HepG2 (cell line): ENCODE measurements around the gene PCIF1. TPM values are rescaled to one million over a fixed set of nuclear protein-coding genes. Genes with fewer than 3 reads are reported as not detected.

Source experiments
- FOXO4 ChIP-seq: sonication (generic); formaldehyde crosslinking; conservative IDR thresholded peaks from 2 replicates; pipeline ENCODE4 v1.8.1; 2023; ENCODE audit warnings: missing genetic modification reagents
- GMEB1 ChIP-seq: sonication (generic); formaldehyde crosslinking; IDR thresholded peaks from 2 replicates; pipeline ENCODE4 v1.5.1; 2020; ENCODE audit warnings: missing genetic modification reagents, mild to moderate bottlenecking, borderline replicate concordance
- HNRNPK ChIP-seq: fragments of 200-400 bp; formaldehyde crosslinking; IDR thresholded peaks from 2 replicates; pipeline ENCODE4 v1.6.1; 2018; ENCODE audit warnings: low read length, low read depth, moderate library complexity, mild to moderate bottlenecking; ENCODE audit not compliant: poor library complexity, severe bottlenecking
- MEIS1 ChIP-seq: sonication (generic); formaldehyde crosslinking; IDR thresholded peaks from 2 replicates; pipeline ENCODE4 v1.9.0; 2021; ENCODE audit warnings: mild to moderate bottlenecking, missing genetic modification reagents, moderate library complexity, borderline replicate concordance
- POLR2G ChIP-seq: fragments of 200-400 bp; formaldehyde crosslinking; IDR thresholded peaks from 2 replicates; pipeline ENCODE4 v1.6.1; 2018; ENCODE audit warnings: mild to moderate bottlenecking, low read depth, low read length, moderate library complexity
- XBP1 ChIP-seq: sonication (generic); formaldehyde crosslinking; IDR thresholded peaks from 2 replicates; pipeline ENCODE4 v1.5.0; 2020; ENCODE audit warnings: missing genetic modification reagents
- ZFP41 ChIP-seq: sonication (generic); formaldehyde crosslinking; IDR thresholded peaks from 2 replicates; pipeline ENCODE4 v1.4.0; 2020; ENCODE audit warnings: mild to moderate bottlenecking, missing genetic modification reagents, borderline replicate concordance
- ZKSCAN8 ChIP-seq: IDR thresholded peaks from 2 replicates; pipeline ENCODE4 v1.6.1; 2016; ENCODE audit warnings: borderline replicate concordance, missing genetic modification reagents, missing compliant biosample characterization
- ZNF235 ChIP-seq: sonication (generic); formaldehyde crosslinking; IDR thresholded peaks from 2 replicates; pipeline ENCODE4 v1.8.1; 2023; ENCODE audit warnings: mild to moderate bottlenecking, missing genetic modification reagents, borderline replicate concordance
- ZNF318 ChIP-seq: sonication (generic); formaldehyde crosslinking; IDR thresholded peaks from 2 replicates; pipeline ENCODE4 v1.4.0; 2020; ENCODE audit warnings: mild to moderate bottlenecking, missing genetic modification reagents
- ZNF337 ChIP-seq: sonication (generic); formaldehyde crosslinking; IDR thresholded peaks from 2 replicates; pipeline ENCODE4 v1.5.1; 2020; ENCODE audit warnings: missing genetic modification reagents, low read depth, mild to moderate bottlenecking, borderline replicate concordance
- ZNF33A ChIP-seq: sonication (generic); formaldehyde crosslinking; IDR thresholded peaks from 2 replicates; pipeline ENCODE4 v1.5.1; 2020; ENCODE audit warnings: missing genetic modification reagents, mild to moderate bottlenecking, moderate library complexity, borderline replicate concordance
- ZNF879 ChIP-seq: sonication (generic); formaldehyde crosslinking; IDR thresholded peaks from 2 replicates; pipeline ENCODE4 v1.8.1; 2023; ENCODE audit warnings: missing genetic modification reagents
- polyA plus RNA-seq, 8 experiments: library from polyadenylated mRNA; depleted of rRNA in 3 of 8; stranded (reverse) in 7 of 8; unstranded in 1 of 8; fragments of >200 nt; fragmentation: Illumina TruSeq in 4 of 8; extraction: Trizol in 4 of 8; gene quantifications; 2 replicates each; pipeline versions ENCODE4 v1.2.1 to v1.2.3, GENCODE V29; 2011 to 2016; ENCODE audit warnings: low read depth in 4 of 8, missing spikeins in 1 of 8, mixed read lengths in 1 of 8; ENCODE audit not compliant: insufficient read depth in 1 of 8
- total RNA-seq, 5 experiments: library from RNA; depleted of rRNA; stranded (reverse); fragments of >200 nt; fragmentation: Illumina TruSeq; extraction: Trizol; gene quantifications; 2 replicates each; pipeline ENCODE4 v1.2.3, GENCODE V29; 2016; ENCODE audit warnings: low read depth in 1 of 5
- TF ChIP-seq, protein P1 (sequence below): sonication (generic); formaldehyde crosslinking; IDR thresholded peaks from 2 replicates; pipeline ENCODE4 v1.5.0; 2020; ENCODE audit warnings: mild to moderate bottlenecking, missing genetic modification reagents

The PCIF1 gene
- total and polyA plus RNA-seq, 2 of the 13 experiments (the other 11 are each of a cell fraction or from before 2014, with no cell fraction given): 20.9 to 24.4 TPM

DNA sequence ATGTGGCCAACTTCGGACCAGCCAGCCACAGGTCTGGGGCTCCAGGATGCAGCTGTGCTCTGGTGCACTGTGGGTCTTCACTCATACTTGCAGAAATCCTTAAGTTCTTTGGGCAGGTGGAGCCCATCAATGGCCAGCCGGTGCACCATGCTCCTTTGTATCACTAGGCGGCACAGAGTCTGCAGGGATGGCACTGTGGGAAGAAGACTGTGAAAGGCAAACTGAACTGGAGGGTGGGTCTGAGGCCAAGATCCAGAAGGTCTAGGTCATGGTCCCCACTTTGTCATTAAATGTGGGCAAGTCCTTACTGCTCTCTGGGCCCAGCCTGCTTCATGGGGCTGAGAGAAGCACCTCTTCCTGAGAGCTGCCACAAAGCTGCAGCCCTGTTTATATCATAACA, 45.8 kb upstream of the PCIF1 start (continued):
- TF ChIP-seq ZNF235 (no peak), ZKSCAN8 (no peak), HNRNPK (no peak), XBP1 (no peak), GMEB1 (no peak), ZNF337 (CRISPR knock-in tag) (no peak), ZNF33A (CRISPR knock-in tag) (no peak), ZFP41 (CRISPR knock-in tag) (no peak), POLR2G (peak; percentile 30; the same call in 1 of the 2 replicates), ZNF879 (CRISPR knock-in tag) (no peak), FOXO4 (CRISPR knock-in tag) (no peak), ZNF318 (CRISPR knock-in tag) (peak; percentile 83; the same call in 1 of the 2 replicates), MEIS1 (CRISPR knock-in tag) (no peak)
- TF ChIP-seq, protein P1, sequence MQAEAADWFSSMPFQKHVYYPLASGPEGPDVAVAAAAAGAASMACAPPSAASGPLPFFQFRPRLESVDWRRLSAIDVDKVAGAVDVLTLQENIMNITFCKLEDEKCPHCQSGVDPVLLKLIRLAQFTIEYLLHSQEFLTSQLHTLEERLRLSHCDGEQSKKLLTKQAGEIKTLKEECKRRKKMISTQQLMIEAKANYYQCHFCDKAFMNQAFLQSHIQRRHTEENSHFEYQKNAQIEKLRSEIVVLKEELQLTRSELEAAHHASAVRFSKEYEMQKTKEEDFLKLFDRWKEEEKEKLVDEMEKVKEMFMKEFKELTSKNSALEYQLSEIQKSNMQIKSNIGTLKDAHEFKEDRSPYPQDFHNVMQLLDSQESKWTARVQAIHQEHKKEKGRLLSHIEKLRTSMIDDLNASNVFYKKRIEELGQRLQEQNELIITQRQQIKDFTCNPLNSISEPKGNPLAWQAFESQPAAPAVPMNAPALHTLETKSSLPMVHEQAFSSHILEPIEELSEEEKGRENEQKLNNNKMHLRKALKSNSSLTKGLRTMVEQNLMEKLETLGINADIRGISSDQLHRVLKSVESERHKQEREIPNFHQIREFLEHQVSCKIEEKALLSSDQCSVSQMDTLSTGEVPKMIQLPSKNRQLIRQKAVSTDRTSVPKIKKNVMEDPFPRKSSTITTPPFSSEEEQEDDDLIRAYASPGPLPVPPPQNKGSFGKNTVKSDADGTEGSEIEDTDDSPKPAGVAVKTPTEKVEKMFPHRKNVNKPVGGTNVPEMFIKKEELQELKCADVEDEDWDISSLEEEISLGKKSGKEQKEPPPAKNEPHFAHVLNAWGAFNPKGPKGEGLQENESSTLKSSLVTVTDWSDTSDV (CRISPR knock-in tag): 0 out of 2 replicates have a peak, but pooled peaks have one; percentile 73
